Activated CD4-positive, alpha-beta T cell treated with anti-CD3 and anti-CD28 coated beads, Interleukin-2, Interleukin-6, amounts not matched to agents 100 ng/mL and 50 ng/mL, durations not matched to agents 16 hours and 8 hours (primary cell): ENCODE measurements around the gene ADGRB2.

Experiments
- DNase-seq: peaks from one replicate; pipeline ENCODE4 v3.0.0-alpha.2; 2020

The ADGRB2 gene

DNA sequence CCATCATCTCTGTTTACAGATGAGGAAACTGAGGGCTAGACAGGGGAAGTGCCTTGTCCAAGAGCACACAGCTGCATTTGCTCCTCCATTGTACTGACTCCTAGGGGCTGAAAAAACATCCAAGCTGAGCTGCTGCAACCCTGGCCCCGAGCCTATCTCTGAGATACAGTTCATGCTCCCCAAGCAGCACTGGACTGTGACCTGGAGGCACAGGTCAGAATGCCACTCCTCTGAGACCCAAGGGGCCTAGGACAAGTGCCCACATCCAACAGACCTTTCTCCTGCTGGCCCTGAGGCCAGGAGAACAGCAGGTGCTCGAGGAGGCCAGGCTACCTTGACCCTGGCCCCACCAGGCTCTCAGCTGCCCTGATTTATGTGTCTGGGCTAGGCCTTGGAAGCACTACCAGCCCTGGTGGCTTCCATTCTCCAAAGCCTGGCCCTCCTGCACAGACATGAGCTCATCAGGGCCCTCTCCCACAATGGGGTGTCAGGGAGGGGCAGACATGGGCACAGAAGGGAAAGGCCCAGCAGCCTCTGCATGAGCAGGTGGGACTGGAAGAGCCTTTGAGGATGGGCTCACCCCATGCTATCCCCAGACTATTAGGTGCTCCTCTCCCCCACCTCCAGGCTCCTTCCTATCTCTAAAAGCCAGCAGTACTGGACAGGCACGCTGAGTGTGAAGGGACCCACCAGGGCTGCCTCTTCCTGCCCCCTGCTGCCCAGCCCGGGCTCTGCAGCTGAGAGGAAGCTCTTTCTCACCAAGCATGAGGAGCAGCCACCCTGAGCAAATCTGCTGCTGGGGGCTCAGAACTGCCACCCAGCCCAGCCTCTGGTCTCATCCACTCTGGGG lies 18.8 kb downstream of the ADGRB2 start:
- DNase-seq: peak; percentile 70

DNA sequence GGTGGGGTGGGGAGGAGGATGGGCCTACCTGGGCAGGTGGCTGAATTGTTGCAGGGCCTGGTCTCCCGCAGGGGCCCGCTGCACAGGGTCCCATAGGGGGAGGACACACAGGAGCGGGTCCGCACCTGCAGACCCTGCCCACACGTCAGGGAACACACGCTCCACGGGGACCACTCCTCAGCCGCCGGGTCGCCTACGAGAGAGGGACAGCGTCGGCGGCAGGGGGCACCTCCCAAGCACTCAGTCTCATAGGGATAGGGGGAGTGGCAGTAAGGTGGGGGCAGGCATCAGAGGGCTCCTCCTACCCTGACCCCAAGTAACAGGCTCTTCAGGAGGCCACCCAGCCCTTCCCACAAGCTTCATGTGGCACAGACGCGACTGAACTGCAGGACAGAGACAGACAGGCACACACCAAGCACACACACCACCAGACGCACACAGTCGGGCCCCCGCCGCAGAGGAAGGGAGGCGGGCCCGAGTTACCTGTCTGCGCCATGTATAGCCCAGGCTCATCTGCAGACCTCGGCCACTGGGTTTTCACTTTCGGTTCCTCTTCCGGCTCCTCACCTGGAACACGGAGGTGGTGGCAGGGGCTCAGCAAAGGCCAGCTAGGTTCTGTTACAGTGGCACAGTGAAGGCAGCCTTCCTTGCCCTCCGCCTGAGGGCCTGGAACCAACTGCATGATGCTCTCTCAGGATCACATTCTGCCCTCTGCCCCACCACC lies 19.8 kb downstream of the ADGRB2 start:
- no peak for DNase-seq

DNA sequence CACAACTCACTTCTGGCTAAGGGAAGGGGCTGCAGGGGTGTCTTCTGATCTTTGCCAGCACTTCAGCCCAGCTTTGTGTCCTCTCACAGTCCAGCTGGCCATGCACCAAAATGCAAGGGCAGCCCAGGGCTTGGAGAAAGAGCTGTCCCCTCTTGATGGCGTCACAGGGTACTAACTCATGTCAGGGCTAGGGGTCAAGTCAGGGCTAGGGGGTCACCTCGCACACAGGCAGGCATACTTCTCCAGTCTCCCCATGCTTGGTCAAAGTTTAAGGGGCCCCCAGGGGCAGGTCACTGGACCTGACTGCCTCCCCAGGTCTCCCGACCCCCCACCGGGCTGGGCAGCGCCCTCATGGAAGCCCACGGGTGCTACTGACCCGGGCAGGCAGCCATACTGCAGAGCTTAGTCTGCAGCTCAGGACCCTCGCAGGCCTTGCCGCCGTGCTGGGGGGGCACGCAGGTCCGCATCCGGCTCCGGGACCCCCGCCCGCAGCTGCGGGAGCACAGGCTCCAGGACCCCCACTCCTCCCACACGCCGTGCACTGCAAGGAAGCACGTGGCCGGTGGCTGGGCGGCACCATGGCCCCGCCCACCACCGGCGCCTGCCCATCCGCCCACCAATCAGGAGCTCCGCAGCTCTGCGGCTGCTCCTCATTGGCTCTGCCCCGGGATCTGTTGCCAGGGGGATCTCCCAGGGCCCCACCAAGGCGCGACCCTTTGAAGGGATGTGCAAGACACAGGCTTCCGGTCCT lies 21.5 kb downstream of the ADGRB2 start:
- no peak for DNase-seq

DNA sequence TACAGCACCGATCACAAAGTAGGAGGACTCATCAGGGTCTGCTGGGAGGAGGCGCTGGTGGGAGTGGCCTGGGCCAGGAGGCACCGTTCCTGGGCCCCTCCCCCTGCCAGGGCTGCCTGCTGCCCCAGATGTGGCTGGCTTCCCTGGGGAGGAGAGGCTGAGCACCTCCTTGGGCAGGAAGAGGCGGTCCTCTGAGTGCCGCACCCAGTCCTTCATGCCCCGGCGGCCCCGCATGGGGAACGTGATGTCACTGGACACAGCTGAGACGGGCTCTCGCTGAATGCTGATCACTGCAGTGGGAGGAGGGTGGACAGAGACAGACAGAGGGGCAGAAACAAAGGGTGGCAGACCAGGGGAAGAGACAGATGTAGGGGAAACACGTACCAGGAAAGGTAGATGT lies 24.8 kb downstream of the ADGRB2 start:
- peak; percentile 64 for DNase-seq

DNA sequence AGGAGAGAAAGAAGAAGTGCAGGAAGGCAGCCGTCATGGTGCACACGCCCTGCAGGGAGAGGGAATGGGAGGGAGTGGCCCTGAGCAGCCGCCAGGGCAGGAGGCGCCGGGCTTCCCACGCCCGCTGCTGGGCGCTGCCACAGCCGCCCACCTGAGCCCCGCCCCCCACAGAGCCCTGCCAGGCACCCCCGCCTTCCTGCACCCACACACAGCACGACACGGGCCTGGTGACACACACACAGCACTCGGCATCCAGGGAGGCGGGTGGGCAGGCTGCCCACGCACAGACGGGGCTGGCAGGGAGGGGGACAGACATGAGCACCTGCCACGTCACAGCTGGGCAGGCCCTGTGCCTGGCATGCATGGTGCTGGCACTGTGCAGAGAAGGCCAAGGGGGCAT lies 27.5 kb downstream of the ADGRB2 start:
- DNase-seq: no peak

DNA sequence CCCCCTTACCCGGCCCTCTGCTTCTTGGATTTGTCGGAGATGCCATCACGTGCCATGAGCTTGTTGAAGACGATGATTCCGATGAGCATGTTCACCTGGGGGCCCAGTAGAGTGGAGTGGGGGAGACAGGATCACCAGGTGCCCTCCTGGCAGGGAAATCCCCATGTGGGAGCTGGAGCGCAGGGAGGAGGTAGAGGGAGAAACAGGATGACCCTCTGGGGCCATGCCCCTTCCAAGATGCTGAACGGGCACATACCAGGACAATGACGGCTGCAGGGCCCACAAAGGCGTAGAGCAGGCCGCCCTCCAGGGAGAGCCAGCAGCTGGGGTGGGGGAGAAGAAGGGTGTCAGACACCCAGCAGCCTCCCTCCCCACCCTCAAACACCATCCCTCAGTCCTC lies 28.6 kb downstream of the ADGRB2 start:
- no peak for DNase-seq

DNA sequence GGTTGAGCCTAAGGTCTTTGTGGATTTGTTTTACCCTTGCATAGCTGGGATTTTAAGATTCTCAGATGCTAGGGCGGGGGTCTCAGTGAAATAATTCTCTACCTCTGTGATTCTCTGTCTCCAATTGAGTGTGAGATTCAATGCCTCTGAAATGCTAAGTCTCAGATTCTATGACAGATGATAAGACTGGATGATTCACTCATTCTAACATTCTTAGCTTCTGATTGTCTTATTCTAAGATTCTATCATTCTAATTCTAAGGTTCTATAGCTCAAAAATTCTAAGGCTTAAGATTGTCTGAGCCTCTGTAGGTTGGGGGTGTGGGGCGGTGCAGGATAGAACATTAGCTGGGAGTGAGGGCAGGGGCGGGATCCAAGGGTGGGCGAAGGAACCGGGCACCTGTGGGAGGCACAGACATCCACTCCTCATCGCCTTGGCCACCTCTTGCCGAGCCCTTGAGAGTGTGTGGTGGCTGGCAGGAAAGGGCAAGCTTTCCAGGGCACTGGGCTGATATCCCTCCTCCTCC lies 29.5 kb downstream of the ADGRB2 start:
- no peak for DNase-seq

DNA sequence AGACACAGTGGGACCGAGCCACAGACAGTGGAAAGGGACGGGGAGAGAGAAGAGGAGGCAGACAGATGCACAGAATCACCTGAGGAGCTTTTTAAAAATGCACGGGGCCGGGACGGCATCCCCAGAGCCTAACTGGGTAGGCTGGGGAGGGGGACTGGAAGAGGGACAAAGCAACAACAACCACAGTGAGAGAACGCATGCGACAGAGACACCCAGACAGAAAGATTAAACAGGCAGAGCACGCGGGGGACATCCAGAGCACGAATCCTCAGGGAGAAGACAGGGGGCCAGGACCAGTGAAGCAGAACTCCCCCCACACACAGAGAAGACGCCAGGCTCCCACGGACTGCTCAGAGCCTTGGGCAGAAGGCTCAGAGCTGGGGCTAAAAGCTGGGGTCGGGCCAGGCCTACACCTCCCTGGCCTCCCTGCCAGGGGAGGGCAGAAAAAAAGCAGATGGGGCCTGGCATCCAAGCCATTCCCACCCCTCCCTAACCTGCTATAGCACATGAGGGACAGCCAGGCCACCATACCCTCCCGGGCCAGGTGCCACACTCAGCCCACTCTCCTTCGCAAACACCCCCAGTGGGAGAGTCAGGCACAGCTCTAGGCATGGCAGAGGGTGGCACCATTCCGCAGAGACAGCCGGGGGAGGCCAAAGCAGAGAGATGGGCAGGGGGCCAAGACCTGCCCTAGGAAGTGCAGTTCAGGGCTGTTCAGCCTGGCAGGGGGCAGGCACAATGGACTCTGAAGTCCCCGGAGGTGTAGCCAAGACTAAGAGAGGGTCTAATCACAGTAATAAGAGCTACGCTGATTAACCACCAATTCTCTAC lies 30.5 kb downstream of the ADGRB2 start:
- DNase-seq: no peak

DNA sequence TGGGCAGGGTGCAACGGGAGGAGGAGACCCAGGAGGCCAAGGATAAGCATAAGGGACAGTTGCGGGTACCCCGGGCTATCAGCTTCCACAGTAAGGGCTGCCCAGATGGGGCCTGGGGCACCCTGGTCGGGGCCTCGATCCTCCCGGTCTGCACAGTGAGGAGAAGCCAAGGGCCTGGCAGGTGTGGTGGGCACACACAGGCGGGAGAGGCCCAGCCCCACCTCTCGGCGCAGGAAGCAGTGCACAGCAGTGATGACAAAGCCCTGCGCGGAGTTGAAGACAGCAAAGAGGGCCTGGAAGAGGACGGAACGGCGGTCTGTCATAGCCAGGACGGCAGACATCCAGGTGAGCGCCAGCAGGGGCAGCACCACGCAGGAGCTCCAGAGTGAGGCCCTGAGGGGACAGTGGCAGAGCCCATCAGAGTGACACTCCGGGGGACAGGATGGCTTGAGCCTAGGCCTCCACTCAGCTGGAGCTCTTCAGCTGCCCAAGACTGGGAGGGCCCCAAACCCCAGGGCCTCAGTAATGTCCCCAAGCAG lies 31.3 kb downstream of the ADGRB2 start:
- no peak for DNase-seq

DNA sequence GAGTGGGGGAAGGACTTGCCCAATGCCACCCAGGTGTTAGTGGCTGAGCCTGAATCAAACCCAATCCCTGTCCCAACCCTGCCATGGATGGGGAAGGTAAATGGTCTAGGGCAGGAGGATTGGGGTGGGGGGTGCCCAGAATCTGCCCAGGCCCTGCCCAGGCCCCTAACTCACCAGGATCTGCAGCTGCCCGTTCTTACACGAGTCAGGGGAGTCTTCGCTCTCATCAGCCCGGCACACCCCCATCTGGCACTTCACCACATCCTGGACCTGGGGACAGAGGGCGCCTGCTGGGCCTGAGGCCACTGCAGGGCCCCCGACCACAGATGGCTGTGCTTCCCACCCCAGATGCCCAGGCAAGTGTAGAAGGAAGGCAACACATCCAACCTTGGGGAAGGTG lies 31.8 kb downstream of the ADGRB2 start:
- DNase-seq: no peak

DNA sequence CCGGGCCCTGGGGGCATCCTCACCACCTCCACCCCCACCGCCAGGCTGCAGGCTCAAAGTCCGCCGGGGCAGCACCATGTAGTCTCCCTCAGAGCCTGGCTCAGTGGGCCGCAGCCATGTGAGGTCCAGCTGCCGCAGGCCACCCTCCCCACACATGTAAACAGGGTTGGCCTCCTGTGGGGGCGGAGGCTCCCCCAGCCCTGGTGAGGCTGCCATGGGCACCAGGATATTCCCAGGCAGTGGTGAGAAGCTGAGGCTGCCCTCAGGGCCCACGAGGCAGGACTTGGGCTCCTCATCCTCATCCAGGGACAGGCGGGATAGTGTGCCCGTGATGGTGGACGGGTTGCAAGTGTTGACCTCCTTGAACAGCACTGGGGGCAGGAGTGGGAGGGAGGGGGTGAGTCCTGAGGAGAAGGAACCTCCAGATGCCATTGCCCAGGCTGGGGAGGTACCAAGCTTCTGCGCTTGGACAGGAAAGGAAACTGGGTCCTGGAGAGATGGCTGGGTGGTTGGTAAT lies 33.0 kb downstream of the ADGRB2 start:
- no peak for DNase-seq

DNA sequence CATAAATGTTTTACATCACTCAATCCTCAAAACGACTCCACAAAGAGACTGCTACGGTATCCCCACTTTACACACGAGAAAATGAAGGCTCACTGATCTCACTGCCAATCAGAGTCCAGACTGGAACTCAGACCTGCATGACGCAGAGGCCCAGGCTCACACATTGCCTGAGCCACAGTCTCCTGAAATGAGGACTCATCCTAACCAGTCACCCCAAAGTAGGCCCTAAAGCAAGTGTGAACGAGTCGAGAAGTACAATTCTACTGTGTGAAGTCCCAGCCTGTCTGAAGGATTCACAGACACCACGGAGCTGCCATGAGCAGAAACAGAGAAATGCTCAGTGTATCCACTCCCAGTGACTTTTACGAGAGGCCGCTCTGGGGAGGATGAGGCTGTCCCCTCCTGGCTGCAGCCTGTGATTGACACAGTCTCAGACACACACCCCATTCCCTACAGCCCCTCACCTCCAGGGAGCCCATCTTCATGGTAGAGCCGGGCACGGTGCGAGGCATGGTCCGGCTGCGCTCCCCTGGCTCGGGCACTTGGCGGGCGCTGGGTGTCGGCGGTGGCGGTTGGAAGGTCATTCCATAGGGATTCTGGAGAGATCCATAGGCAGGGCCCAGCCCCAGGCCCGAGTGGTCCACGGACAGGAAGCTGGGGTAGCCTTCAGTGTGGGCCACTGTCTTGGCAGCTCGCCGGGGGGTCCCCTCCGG lies 33.6 kb downstream of the ADGRB2 start:
- DNase-seq: no peak

DNA sequence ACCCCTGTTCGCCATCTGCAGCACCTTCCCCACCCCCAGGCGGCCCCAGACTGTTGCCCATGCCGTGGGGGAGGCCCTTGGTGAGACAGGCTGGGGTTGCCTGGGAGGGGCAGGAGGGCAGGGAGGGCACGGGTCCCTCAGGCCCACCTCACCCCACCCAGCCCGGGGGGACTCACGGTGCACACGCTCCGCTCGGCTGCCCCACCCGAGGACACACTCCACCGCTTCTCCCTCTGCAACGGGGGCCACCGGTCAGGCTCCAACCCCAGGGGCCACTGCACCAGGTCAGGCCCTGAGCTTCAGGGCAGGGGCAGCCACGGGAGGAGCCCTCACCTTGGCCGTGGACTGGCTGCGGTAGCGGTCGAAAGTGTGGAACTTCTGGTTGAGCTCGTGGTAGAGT lies 36.3 kb downstream of the ADGRB2 start:
- no peak for DNase-seq

DNA sequence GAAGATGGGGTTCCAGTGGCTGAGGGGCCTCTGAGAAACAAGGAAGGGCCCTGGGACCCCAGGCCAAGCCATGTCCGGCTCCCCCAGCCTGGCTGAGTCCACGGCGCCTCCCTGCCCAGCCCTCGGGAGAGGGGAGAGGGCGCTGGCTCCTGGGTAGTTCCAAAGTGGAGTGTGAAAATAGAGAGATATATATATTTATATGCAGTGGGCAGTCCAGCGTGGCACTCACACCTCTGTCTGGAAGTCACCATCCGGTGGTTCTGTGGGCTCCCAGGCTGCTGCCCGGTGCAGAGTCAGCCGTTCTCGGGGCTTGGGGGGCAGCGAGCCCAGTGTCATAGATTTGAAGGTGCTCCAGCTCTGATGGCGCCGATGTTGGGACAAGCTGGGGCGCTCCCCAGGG lies 36.9 kb downstream of the ADGRB2 start:
- no peak for DNase-seq

DNA sequence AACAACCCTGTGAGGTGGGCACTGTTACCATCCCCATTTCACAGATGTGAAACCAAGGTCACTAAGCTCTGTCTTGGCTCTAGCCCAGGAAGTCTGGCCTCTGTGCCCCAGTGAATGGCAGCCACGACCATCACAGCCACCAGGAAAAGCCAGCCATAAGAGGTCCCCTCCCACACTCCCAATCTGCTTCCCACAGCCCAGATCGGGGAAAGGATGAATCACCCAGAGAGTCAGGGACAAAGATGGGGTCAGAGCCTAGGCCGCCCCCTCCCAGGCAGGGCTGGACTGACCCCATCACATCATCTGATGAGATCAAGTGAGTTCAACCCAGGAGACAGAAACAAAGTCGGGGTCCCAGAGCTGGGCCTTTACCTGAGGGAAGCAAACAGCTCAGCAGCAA lies 37.4 kb downstream of the ADGRB2 start:
- no peak for DNase-seq

DNA sequence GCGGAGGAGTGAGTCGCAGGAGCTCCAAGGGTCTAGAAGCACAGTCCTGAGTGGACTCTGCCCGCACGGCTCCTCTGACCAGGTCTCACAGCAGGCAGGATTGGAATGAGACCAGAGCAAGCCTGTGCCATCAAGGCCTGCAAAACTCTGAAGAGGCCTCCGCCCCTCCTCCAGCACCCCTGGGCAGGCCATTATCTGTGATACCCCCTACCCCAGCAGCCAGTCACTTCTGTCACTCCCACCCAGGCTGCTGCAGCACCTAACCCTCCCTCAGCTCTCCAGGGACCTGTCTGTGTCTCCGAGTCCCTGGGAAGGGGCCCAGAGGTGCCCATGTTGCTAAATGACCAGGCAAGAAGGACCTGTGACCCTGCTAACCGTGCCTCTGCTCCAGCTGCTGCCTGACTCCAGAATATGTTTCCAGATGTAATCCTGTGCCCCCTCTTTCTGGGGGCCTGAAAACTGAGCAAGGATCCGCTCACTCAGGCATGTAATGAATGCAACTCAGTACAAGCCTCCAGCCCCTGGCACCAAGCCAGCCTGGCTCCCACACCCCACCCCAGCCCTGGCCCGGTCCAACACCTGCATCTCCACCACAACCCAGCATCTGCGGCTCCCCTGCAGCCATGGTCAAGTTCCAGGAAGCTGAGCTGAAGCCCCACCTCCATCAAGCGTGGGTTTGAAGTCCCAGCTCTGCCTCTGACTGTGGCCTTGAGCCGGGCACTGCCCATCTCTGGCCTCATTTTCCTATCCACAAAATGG lies 38.2 kb downstream of the ADGRB2 start:
- DNase-seq: no peak

DNA sequence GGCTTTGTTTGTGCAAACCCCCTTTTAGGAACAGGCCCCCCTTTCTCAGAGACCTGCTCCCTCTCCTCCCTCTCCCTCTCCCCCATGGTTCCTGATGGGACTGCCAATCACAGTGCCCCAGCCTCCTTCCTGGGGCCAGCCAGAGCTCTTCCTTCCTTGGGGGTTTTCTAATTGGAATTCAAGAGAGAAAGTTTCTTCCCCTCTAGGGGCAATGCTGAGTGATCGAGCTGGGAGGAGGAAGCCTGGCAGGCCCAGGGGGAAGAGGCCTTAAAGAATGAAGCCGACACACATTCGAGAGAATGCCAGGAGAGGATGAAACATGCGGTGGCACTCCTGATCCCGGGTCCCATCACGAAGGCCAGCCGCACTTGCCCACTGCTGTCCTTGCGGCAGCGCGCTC lies 39.0 kb downstream of the ADGRB2 start:
- DNase-seq: no peak

DNA sequence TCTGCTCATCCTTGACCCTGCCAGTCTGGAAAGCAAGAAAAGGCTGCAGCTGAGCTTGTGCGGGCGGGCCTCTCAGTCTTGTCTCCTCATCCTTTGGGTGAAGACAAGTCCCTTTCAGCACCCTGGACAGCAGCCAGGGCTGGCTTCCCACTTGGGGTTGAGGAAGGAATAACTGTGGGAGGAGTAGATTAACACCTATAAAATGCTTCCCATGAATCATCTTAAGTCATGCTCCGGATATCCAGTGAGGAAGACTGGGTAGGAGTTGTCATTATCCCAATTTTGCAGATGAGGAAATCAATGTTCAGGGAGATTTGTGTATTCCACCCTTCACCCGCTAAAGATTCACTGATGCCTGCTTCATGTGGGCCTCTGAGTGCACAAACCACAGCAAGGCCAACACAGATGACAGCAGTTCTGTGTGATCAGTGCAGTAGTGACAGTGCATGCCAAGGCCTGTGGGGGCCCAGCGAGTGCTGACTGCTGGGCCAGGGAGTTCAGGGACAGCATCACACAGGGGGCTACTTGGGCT lies 40.2 kb downstream of the ADGRB2 start:
- DNase-seq: peak; percentile 43

DNA sequence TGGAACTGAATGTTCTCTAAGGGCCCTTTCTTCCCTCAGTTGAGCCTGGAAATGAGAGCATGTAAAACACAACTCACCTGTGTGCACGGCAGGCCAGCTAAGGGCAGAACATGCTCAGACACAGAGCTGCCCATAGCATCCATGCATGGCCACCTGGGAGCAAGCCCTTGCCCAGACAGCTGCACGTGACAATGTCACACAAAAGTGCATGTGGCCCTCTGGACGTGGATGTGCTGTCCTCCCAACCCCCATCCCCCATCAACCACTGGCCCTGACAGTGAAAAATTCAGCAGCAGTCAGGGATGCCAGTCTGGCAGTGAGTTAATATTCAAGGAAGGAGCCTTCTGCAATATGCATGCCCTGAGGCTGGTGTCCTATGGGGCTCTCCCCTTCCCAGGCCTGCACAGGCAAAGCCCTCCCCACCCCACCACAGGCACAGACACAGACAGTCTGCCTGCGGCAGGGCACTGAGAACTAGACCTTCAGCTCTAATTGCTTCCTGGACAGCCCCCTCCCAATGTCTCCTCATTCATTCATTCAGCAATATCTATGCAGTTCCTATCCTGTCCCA lies 45.7 kb downstream of the ADGRB2 start:
- DNase-seq: no peak

DNA sequence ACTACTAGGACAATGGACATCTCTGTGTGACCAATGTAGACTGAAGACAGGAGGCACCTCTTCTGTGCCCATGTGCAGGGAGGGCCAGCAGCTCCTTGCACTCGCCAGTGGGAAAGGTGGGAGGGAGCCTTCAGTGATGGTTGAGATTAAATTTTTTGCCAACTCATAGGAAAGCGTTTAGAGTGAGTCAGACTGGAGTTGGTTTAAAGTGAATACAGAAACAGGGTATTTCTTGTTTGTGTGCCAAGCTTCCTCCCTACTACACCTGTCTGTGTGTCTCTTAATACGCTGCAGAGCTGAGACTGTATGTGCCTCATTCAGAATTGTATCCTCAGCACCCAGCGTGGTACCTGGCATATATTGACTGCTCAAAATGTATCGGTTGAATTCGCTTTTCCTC lies 46.8 kb downstream of the ADGRB2 start:
- DNase-seq: no peak
